Neural cell (in vitro differentiated cells): ENCODE measurements around the gene ACOXL. TPM values are rescaled to one million over a fixed set of nuclear protein-coding genes. Genes with fewer than 3 reads are reported as not detected.

ENCODE experiments used
- H2AFZ ChIP-seq: fragments of 200-600, 300-800 bp; sonication (generic), shearing (Covaris generic); 2 replicates; pipeline ENCODE4 v1.6.0; 2014; ENCODE audit warnings: low read depth, mild to moderate bottlenecking, antibody characterized with exemption, low read length, moderate library complexity
- H3F3A ChIP-seq: fragments of 200-600 bp; shearing (Covaris generic); 2 replicates; pipeline ENCODE4 v1.6.1; 2016; ENCODE audit warnings: mild to moderate bottlenecking, moderate library complexity, mixed read lengths, antibody characterized with exemption, low read length; ENCODE audit not compliant: insufficient read depth, poor library complexity, severe bottlenecking
- H3K27ac ChIP-seq: fragments of 200-600, 300-800 bp; sonication (generic), shearing (Covaris generic); 2 replicates; pipeline ENCODE4 v1.5.1; 2014; ENCODE audit warnings: mild to moderate bottlenecking, low read length, moderate library complexity
- H3K27me3 ChIP-seq: fragments of 300-800, 200-600 bp; sonication (generic), shearing (Covaris generic); 2 replicates; pipeline ENCODE4 v1.6.0; 2014; ENCODE audit warnings: mild to moderate bottlenecking, low read depth, low read length, moderate library complexity; ENCODE audit not compliant: insufficient read depth
- H3K36me3 ChIP-seq: fragments of 300-800, 200-600 bp; sonication (generic), shearing (Covaris generic); 2 replicates; pipeline ENCODE4 v1.5.1; 2014; ENCODE audit warnings: mild to moderate bottlenecking, antibody characterized with exemption, low read length, moderate library complexity; ENCODE audit not compliant: insufficient read depth
- H3K4me2 ChIP-seq: fragments of 300-800, 200-600 bp; sonication (generic), shearing (Covaris generic); 2 replicates; pipeline ENCODE4 v1.6.0; 2014; ENCODE audit warnings: mild to moderate bottlenecking, low read length
- H3K4me3 ChIP-seq: fragments of 300-800, 200-600 bp; sonication (generic), shearing (Covaris generic); 2 replicates; pipeline ENCODE4 v1.5.1; 2014; ENCODE audit warnings: mild to moderate bottlenecking, low read length, moderate library complexity
- H3K79me2 ChIP-seq: fragments of 200-600 bp; shearing (Covaris generic); replicated peaks from 2 replicates; pipeline ENCODE4 v1.6.0; 2014; ENCODE audit warnings: mild to moderate bottlenecking, low read length, moderate library complexity; ENCODE audit not compliant: insufficient read depth
- H3K9ac ChIP-seq: fragments of 300-800, 200-600 bp; sonication (generic), shearing (Covaris generic); 2 replicates; pipeline ENCODE4 v1.6.1; 2016; ENCODE audit warnings: mild to moderate bottlenecking, low read length, mixed read lengths
- H3K9me2 ChIP-seq: fragments of 200-600 bp; shearing (Covaris generic); 2 replicates; pipeline ENCODE4 v1.6.1; 2016; ENCODE audit warnings: mild to moderate bottlenecking, low read length, mixed read lengths; ENCODE audit not compliant: insufficient read depth
- H3K9me3 ChIP-seq: fragments of 200-600, 300-800 bp; sonication (generic), shearing (Covaris generic); 2 replicates; pipeline ENCODE4 v1.6.1; 2016; ENCODE audit warnings: mild to moderate bottlenecking, mixed run types, low read length, moderate library complexity, mixed read lengths
- H4K20me1 ChIP-seq: fragments of 200-600 bp; shearing (Covaris generic); 2 replicates; pipeline ENCODE4 v1.6.1; 2016; ENCODE audit warnings: mild to moderate bottlenecking, mixed run types; ENCODE audit not compliant: insufficient read depth
- CTCF ChIP-seq: fragments of 450-650 bp; IDR thresholded peaks from 2 replicates; pipeline ENCODE4 v1.5.1; 2014; ENCODE audit warnings: antibody characterized with exemption, mild to moderate bottlenecking, moderate library complexity; ENCODE audit not compliant: poor library complexity, severe bottlenecking
- EP300 ChIP-seq: fragments of 450-650 bp; conservative IDR thresholded peaks from 2 replicates; pipeline ENCODE4 v1.6.1; 2014; ENCODE audit warnings: antibody characterized with exemption, mild to moderate bottlenecking, moderate library complexity; ENCODE audit not compliant: poor library complexity, severe bottlenecking
- EZH2 ChIP-seq: fragments of 200-600, 300-800 bp; shearing (Covaris generic), sonication (generic); IDR thresholded peaks from 2 replicates; pipeline ENCODE4 v1.6.1; 2014; ENCODE audit warnings: antibody characterized with exemption, low read length, borderline replicate concordance, mild to moderate bottlenecking; ENCODE audit not compliant: insufficient read depth, poor library complexity, severe bottlenecking
- MXI1 ChIP-seq: fragments of 450-650 bp; conservative IDR thresholded peaks from 2 replicates; pipeline ENCODE4 v1.6.1; 2014; ENCODE audit warnings: antibody characterized with exemption, mild to moderate bottlenecking; ENCODE audit not compliant: poor library complexity, severe bottlenecking
- POLR2AphosphoS5 ChIP-seq: IDR thresholded peaks from 2 replicates; pipeline ENCODE4 v1.6.1; 2012
- RAD21 ChIP-seq: fragments of 450-650 bp; conservative IDR thresholded peaks from 2 replicates; pipeline ENCODE4 v1.6.1; 2014; ENCODE audit warnings: antibody characterized with exemption, mild to moderate bottlenecking, moderate library complexity
- REST ChIP-seq: IDR thresholded peaks from 2 replicates; pipeline ENCODE4 v1.6.1; 2012; ENCODE audit warnings: borderline replicate concordance
- SMC3 ChIP-seq: fragments of 450-650 bp; conservative IDR thresholded peaks from 2 replicates; pipeline ENCODE4 v1.6.1; 2014; ENCODE audit warnings: antibody characterized with exemption, mild to moderate bottlenecking, moderate library complexity; ENCODE audit not compliant: poor library complexity
- TAF1 ChIP-seq: IDR thresholded peaks from 2 replicates; pipeline ENCODE4 v1.6.1; 2012; ENCODE audit warnings: low read depth
- polyA plus RNA-seq: library from polyadenylated mRNA; depleted of rRNA; stranded (reverse); fragments of >200 nt; gene quantifications from 2 replicates; pipeline ENCODE4 v1.2.3, GENCODE V29; 2014

ACOXL gene
- polyA plus RNA-seq, 1 donor from 2014 or later = not detected

GRCh38 chr2:111105926-111106325, 373.6 kb downstream of the ACOXL start:
- H3K27me3 ChIP-seq = no peaks in the 10 kb centered on the region
- H3K9me2 ChIP-seq = no peaks in the 10 kb centered on the region
- H3K36me3 ChIP-seq = no peaks in the 10 kb centered on the region
- no peaks in the 10 kb centered on the region for H3K9me3 ChIP-seq
- no peak overlapping the region for H3K9ac ChIP-seq
- no peaks in the 10 kb centered on the region for H3F3A ChIP-seq
- TF ChIP-seq SMC3 (no peak), EP300 (no peak), TAF1 (no peak), POLR2AphosphoS5 (no peak)
- H3K4me3 ChIP-seq = no peak overlapping the region
- no peak overlapping the region for H2AFZ ChIP-seq
- no peak overlapping the region for H3K27ac ChIP-seq
- H4K20me1 ChIP-seq = no peaks in the 10 kb centered on the region
- no peaks in the 10 kb centered on the region for H3K79me2 ChIP-seq
- H3K4me2 ChIP-seq = no peak overlapping the region

- Histone ChIP-seq H3K4me3 (no peak overlapping the region), H3K36me3 (no peaks in the 10 kb centered on the region), H4K20me1 (no peaks in the 10 kb centered on the region), H3K4me2 (no peak overlapping the region), H3F3A (no peaks in the 10 kb centered on the region), H3K9ac (no peak overlapping the region), H3K9me3 (no peaks in the 10 kb centered on the region), H3K9me2 (no peaks in the 10 kb centered on the region), H3K79me2 (no peaks in the 10 kb centered on the region), H2AFZ (no peak overlapping the region), H3K27ac (no peak overlapping the region), H3K27me3 (no peaks in the 10 kb centered on the region)
- TF ChIP-seq TAF1 (no peak), REST (no peak), CTCF (no peak), SMC3 (no peak), EP300 (no peak), MXI1 (no peak)
These were observed 374.3 kb downstream of the ACOXL start for GRCh38 chr2:111106706-111107105.

GRCh38 chr2:111108745-111109271, 376.4 kb downstream of the ACOXL start:
- H3K27me3 ChIP-seq = no peaks in the 10 kb centered on the region
- no peak overlapping the region for H3K4me2 ChIP-seq
- no peaks in the 10 kb centered on the region for H4K20me1 ChIP-seq
- H3K27ac ChIP-seq = no peak overlapping the region
- H2AFZ ChIP-seq = no peak overlapping the region
- no peaks in the 10 kb centered on the region for H3K79me2 ChIP-seq
- TF ChIP-seq TAF1 = no peak
- TF ChIP-seq REST = no peak
- no peak for TF ChIP-seq RAD21
- no peak for TF ChIP-seq EP300
- TF ChIP-seq POLR2AphosphoS5 = no peak
- no peak for TF ChIP-seq CTCF
- TF ChIP-seq SMC3 = no peak
- no peak for TF ChIP-seq EZH2
- TF ChIP-seq MXI1 = no peak
- H3K36me3 ChIP-seq = no peaks in the 10 kb centered on the region
- no peaks in the 10 kb centered on the region for H3K9me3 ChIP-seq
- H3K9me2 ChIP-seq = no peaks in the 10 kb centered on the region
- H3F3A ChIP-seq = no peaks in the 10 kb centered on the region
- H3K9ac ChIP-seq = no peak overlapping the region
- H3K4me3 ChIP-seq = no peak overlapping the region
